Thoracic aorta (tissue), 2 donors: ENCODE measurements around the gene PRKRA. TPM values are rescaled to one million over a fixed set of nuclear protein-coding genes. Genes with fewer than 3 reads are reported as not detected.

ENCODE experiments used
- ATAC-seq: fragments of 150-250 bp; one replicate; pipeline ENCODE4 v1.8.0; 2017; ENCODE audit warnings: low read depth; ENCODE audit not compliant: insufficient number of reproducible peaks, low FRiP score
- DNase-seq: peaks from one replicate; pipeline ENCODE4 v3.0.0-alpha.2; 2020; ENCODE audit warnings: low spot score
- H3K27ac ChIP-seq, 2 donors: fragments of 200-600 bp; sonication (generic); 1 replicate in 1 of 2; 2 replicates in 1 of 2; pipeline ENCODE4 v1.5.1; 2016; ENCODE audit warnings: mild to moderate bottlenecking in 2 of 2, moderate library complexity in 2 of 2
- H3K27me3 ChIP-seq: fragments of 200-600 bp; sonication (generic); replicated peaks from 2 replicates; pipeline ENCODE4 v1.6.0; 2016; ENCODE audit warnings: mild to moderate bottlenecking; ENCODE audit not compliant: insufficient read depth
- H3K36me3 ChIP-seq: fragments of 200-600 bp; sonication (generic); one replicate; pipeline ENCODE4 v1.5.1; 2016
- H3K4me1 ChIP-seq, 2 donors: fragments of 200-600 bp; sonication (generic); 1 replicate in 1 of 2; 2 replicates in 1 of 2; pipeline versions ENCODE4 v1.5.1 to v1.6.0; 2016; ENCODE audit warnings: low read depth in 2 of 2, mild to moderate bottlenecking in 1 of 2; ENCODE audit not compliant: control insufficient read depth in 1 of 2
- H3K4me3 ChIP-seq: fragments of 200-600 bp; sonication (generic); 2 replicates; pipeline ENCODE4 v1.5.1; 2016; ENCODE audit warnings: mild to moderate bottlenecking
- H3K9me3 ChIP-seq: fragments of 200-600 bp; sonication (generic); 2 replicates; pipeline ENCODE4 v1.5.1; 2016
- CTCF ChIP-seq: fragments of 200-600 bp; sonication (generic); IDR thresholded peaks from one replicate; pipeline ENCODE4 v1.5.1; 2019; ENCODE audit warnings: antibody characterized with exemption
- total RNA-seq, 2 donors: library from RNA; depleted of rRNA; stranded (reverse); fragments of >200 nt; gene quantifications; one replicate each; pipeline versions ENCODE4 v1.1.0 to v1.2.3, GENCODE V29; 2016

PRKRA gene
- total RNA-seq, 2 donors from 2014 or later = 61.3 to 71.5 TPM

GRCh38 chr2:178403671-178404306 is 47.2 kb downstream of the PRKRA start:
- TF ChIP-seq CTCF = no peak
- ATAC-seq = no peak
- no peaks in the 10 kb centered on the region for H3K9me3 ChIP-seq

GRCh38 chr2:178401994-178402437 is 49.0 kb downstream of the PRKRA start:
- TF ChIP-seq CTCF = no peak
- DNase-seq (no peak), ATAC-seq (peak; percentile 20)
- Histone ChIP-seq H3K4me1 (no peaks in the 10 kb centered on the region), H3K9me3 (no peaks in the 10 kb centered on the region), H3K36me3 (no peaks in the 10 kb centered on the region), H3K4me3 (no peak overlapping the region), H3K27ac (no peak overlapping the region), H3K27me3 (no peaks in the 10 kb centered on the region)

More at GRCh38 chr2:178403671-178404306, 47.2 kb downstream of the PRKRA start:
- H3K27ac ChIP-seq = no peak overlapping the region
- H3K36me3 ChIP-seq = no peaks in the 10 kb centered on the region
- no peak for DNase-seq
- no peaks in the 10 kb centered on the region for H3K4me1 ChIP-seq
- no peaks in the 10 kb centered on the region for H3K27me3 ChIP-seq
- H3K4me3 ChIP-seq = no peak overlapping the region

GRCh38 chr2:178397002-178397605 is 53.9 kb downstream of the PRKRA start:
- TF ChIP-seq CTCF = peak; percentile 52
- Histone ChIP-seq H3K27ac (no peak overlapping the region), H3K4me1 (no peaks in the 10 kb centered on the region), H3K4me3 (no peak overlapping the region), H3K27me3 (no peaks in the 10 kb centered on the region), H3K36me3 (no peaks in the 10 kb centered on the region), H3K9me3 (no peaks in the 10 kb centered on the region)
- DNase-seq = no peak
- peak; percentile 61 for ATAC-seq

- Histone ChIP-seq H3K27me3 (no peaks in the 10 kb centered on the region), H3K4me3 (no peak overlapping the region), H3K36me3 (no peaks in the 10 kb centered on the region), H3K27ac (no peak overlapping the region), H3K9me3 (no peaks in the 10 kb centered on the region), H3K4me1 (no peaks in the 10 kb centered on the region)
- no peak for TF ChIP-seq CTCF
- ATAC-seq = no peak
- no peak for DNase-seq
These were observed 54.9 kb downstream of the PRKRA start for GRCh38 chr2:178395941-178396570.

GRCh38 chr2:178395295-178395694 is 55.7 kb downstream of the PRKRA start:
- H3K27me3 ChIP-seq = no peaks in the 10 kb centered on the region
- DNase-seq (no peak), ATAC-seq (no peak)
- no peaks in the 10 kb centered on the region for H3K36me3 ChIP-seq
- no peaks in the 10 kb centered on the region for H3K4me1 ChIP-seq
- H3K4me3 ChIP-seq = no peak overlapping the region
- no peak for TF ChIP-seq CTCF
- no peaks in the 10 kb centered on the region for H3K9me3 ChIP-seq
- no peak overlapping the region for H3K27ac ChIP-seq
